Stimulated activated naive CD4-positive, alpha-beta T cell (primary cell): ENCODE data around the gene CD79B.
"Not testable (repeated sequence)": the region's sequence is repeated elsewhere in the genome, so short reads cannot be mapped to it uniquely, and the experiment has no call there.

Source experiments
- DNase-seq, 6 experiments: peaks; one replicate each; lab custom pipeline; 2025; lab: John Stamatoyannopoulos, UW

CD79B gene

GRCh38 chr17:63933598-63933997 lies 1.5 kb upstream of the CD79B start:
- no peak for DNase-seq

GRCh38 chr17:63932721-63933120 lies 590 bp upstream of the CD79B start:
- DNase-seq: no peak

GRCh38 chr17:63930951-63931575 lies 1.1 kb downstream of the CD79B start:
- peak; percentile 10 to 56 (median 34) for DNase-seq

- no peak for DNase-seq
Observed at GRCh38 chr17:63929860-63930766, 2.0 kb downstream of the CD79B start.

- no peak for DNase-seq
Observed at GRCh38 chr17:63928966-63929695, 3.0 kb downstream of the CD79B start.

GRCh38 chr17:63928172-63928666 lies 3.9 kb downstream of the CD79B start:
- DNase-seq: no peak

GRCh38 chr17:63927464-63928171 lies 4.5 kb downstream of the CD79B start:
- no peak for DNase-seq

- no peak for DNase-seq
Observed at GRCh38 chr17:63926164-63926563, 6.0 kb downstream of the CD79B start.

- no peak for DNase-seq
Observed at GRCh38 chr17:63925615-63926014, 6.5 kb downstream of the CD79B start.

GRCh38 chr17:63922402-63922801 lies 9.7 kb downstream of the CD79B start:
- not testable (repeated sequence) for DNase-seq

GRCh38 chr17:63920779-63921178 lies 11.4 kb downstream of the CD79B start:
- not testable (repeated sequence) for DNase-seq

- not testable (repeated sequence) for DNase-seq
Observed at GRCh38 chr17:63920050-63920449, 12.1 kb downstream of the CD79B start.

GRCh38 chr17:63919311-63919723 lies 12.8 kb downstream of the CD79B start:
- DNase-seq: peak; percentile 46 to 79 (median 53)

- DNase-seq: not testable (repeated sequence)
Observed at GRCh38 chr17:63918789-63919305, 13.3 kb downstream of the CD79B start, which contains the start of gene GH1. Gene GH1, minus strand, starts transcription at chr17:63918839. Its CDS starts 63 bp downstream, at chr17:63918776.

GRCh38 chr17:63918305-63918704 lies 13.8 kb downstream of the CD79B start:
- no peak for DNase-seq

GRCh38 chr17:63917646-63918045 lies 14.5 kb downstream of the CD79B start:
- DNase-seq: no peak

- DNase-seq: not testable (repeated sequence)
Observed at GRCh38 chr17:63917206-63917605, 14.9 kb downstream of the CD79B start.

- DNase-seq: no peak
Observed at GRCh38 chr17:63916566-63917185, 15.5 kb downstream of the CD79B start.

GRCh38 chr17:63915753-63916152 lies 16.4 kb downstream of the CD79B start:
- DNase-seq: not testable (repeated sequence)

- DNase-seq: no peak
Observed at GRCh38 chr17:63914471-63914870, 17.7 kb downstream of the CD79B start.

- peak; percentile 4 to 75 (median 45) for DNase-seq
Observed at GRCh38 chr17:63911657-63912100, 20.5 kb downstream of the CD79B start.
